ENCODE measurements around the gene FSHB. TPM values are rescaled to one million over a fixed set of nuclear protein-coding genes. Genes with fewer than 3 reads are reported as not detected.
"Not testable (repeated sequence)": the region's sequence is repeated elsewhere in the genome, so short reads cannot be mapped to it uniquely, and the experiment has no call there.

The FSHB gene
- total RNA-seq, result not detected

GRCh38 chr11:30230714-30231113 lies at the start of gene FSHB:
Gene FSHB, plus strand, starts transcription at chr11:30231014. Its CDS starts 889 bp downstream, at chr11:30231903.
- no peak for DNase-seq
- TF ChIP-seq POLR2A (IDR thresholded peaks at IDR 0.05), result no peak
- Histone ChIP-seq H3K27ac (no peak within 1 kb of the TSS), H3K36me3 (no peaks in the 10 kb centered on the region), H3K4me1 (no peaks in the 10 kb centered on the region), H3K4me3 (replicated peaks in 1 of 3) (no peak within 1 kb of the TSS), H3K9me3 (no peaks in the 10 kb centered on the region), H3K27me3 (no peaks in the 10 kb centered on the region)
- intact Hi-C loops (cut with DNase I), result no loop called here
- 74 to 87% methylated on average over 3 of the region's 3 CpGs for WGBS, 2 donors

- WGBS, 2 donors, result 65 to 88% methylated on average over 3 of the region's 3 CpGs
- no peak overlapping the region for H3K27ac ChIP-seq
- no peak for TF ChIP-seq CTCF (IDR thresholded peaks at IDR 0.05)
- TF ChIP-seq POLR2A (IDR thresholded peaks at IDR 0.05), result no peak
- no peaks in the 10 kb centered on the region for H3K27me3 ChIP-seq
- H3K36me3 ChIP-seq, result no peaks in the 10 kb centered on the region
- intact Hi-C loops (cut with DNase I), result no loop called here
- H3K4me1 ChIP-seq, result no peaks in the 10 kb centered on the region
- DNase-seq, result no peak
- H3K4me3 ChIP-seq (replicated peaks in 1 of 3), result no peak overlapping the region
- H3K9me3 ChIP-seq, result no peaks in the 10 kb centered on the region
Measured at GRCh38 chr11:30186748-30187147, 44.1 kb upstream of the FSHB start.

- Histone ChIP-seq H3K4me3 (replicated peaks in 1 of 3) (no peak overlapping the region), H3K9me3 (no peaks in the 10 kb centered on the region), H3K27ac (no peak overlapping the region), H3K27me3 (no peaks in the 10 kb centered on the region), H3K36me3 (no peaks in the 10 kb centered on the region), H3K4me1 (no peaks in the 10 kb centered on the region)
- DNase-seq, result no peak
- no peak for TF ChIP-seq POLR2A (IDR thresholded peaks at IDR 0.05)
- no peak for TF ChIP-seq CTCF (IDR thresholded peaks at IDR 0.05)
- intact Hi-C loops (cut with DNase I), result no loop called here
Measured at GRCh38 chr11:30192620-30193019, 38.2 kb upstream of the FSHB start.

GRCh38 chr11:30196400-30197206 lies 34.2 kb upstream of the FSHB start:
- H3K27ac ChIP-seq, result no peak overlapping the region
- no peak overlapping the region for H3K4me3 ChIP-seq (replicated peaks in 1 of 3)
- intact Hi-C loops (cut with DNase I), result no loop called here
- H3K36me3 ChIP-seq, result no peaks in the 10 kb centered on the region
- peak; percentile 55 to 66 for DNase-seq
- TF ChIP-seq CTCF (IDR thresholded peaks at IDR 0.05) (peak in 5 of 6 experiments; percentile 20 to 84 (median 49)), POLR2A (IDR thresholded peaks at IDR 0.05) (no peak)
- H3K27me3 ChIP-seq, result no peaks in the 10 kb centered on the region
- H3K4me1 ChIP-seq, result no peaks in the 10 kb centered on the region
- H3K9me3 ChIP-seq, result no peaks in the 10 kb centered on the region
- WGBS, 2 donors, result 5 to 6% methylated on average over 6 of the region's 6 CpGs

GRCh38 chr11:30197869-30198268 lies 32.9 kb upstream of the FSHB start:
- Histone ChIP-seq H3K4me1 (no peaks in the 10 kb centered on the region), H3K4me3 (replicated peaks in 1 of 3) (no peak overlapping the region), H3K36me3 (no peaks in the 10 kb centered on the region), H3K27me3 (no peaks in the 10 kb centered on the region), H3K27ac (no peak overlapping the region), H3K9me3 (no peaks in the 10 kb centered on the region)
- 86 to 100% methylated on average over 2 of the region's 2 CpGs for WGBS, 2 donors
- no peak for DNase-seq
- intact Hi-C loops (cut with DNase I), result no loop called here
- no peak for TF ChIP-seq POLR2A (IDR thresholded peaks at IDR 0.05)
- no peak for TF ChIP-seq CTCF (IDR thresholded peaks at IDR 0.05)

GRCh38 chr11:30202989-30203388 lies 27.8 kb upstream of the FSHB start:
- H3K4me1 ChIP-seq; H3K9me3 ChIP-seq; H3K4me3 ChIP-seq (replicated peaks in 1 of 3); H3K36me3 ChIP-seq; intact Hi-C loops (cut with DNase I); H3K27ac ChIP-seq; H3K27me3 ChIP-seq; DNase-seq: not testable (repeated sequence)
- 88 to 89% methylated on average over 6 of the region's 6 CpGs for WGBS, 2 donors
